ENCODE measurements around the gene KCTD16. TPM values are rescaled to one million over a fixed set of nuclear protein-coding genes. Genes with fewer than 3 reads are reported as not detected.
A peak's percentile ranks its signal among the peaks of the same experiment; 100 is the strongest.

The KCTD16 gene
- total RNA-seq, 1 donor: 3.0 TPM

DNA sequence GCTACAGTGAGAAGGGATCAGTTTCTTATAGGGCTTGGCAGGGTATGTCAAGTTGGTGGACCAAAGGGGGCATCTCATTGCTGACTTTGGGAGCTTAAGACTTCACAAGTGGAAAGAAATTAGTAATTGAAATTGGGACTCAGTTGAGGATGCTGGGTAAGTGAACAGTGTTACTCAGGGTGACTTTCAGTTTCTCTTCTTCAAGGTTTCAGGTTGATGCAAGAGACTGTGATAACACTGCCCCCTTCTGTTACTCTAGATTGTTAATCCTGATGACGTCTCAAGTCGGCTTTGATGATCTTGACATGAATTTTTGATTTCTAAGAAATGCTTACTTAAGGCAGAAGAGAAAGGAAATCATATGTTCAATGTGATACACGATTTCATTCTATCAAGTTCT lies 21.3 kb downstream of the KCTD16 start:
- TF ChIP-seq CTCF (IDR thresholded peaks at IDR 0.05; ENCODE audit: insufficient read depth, low read depth, low read length): peak; percentile 47
- peak overlapping the region; percentile 32 for H3K4me3 ChIP-seq (ENCODE audit: low read depth, low read length)
- peak; percentile 88 for DNase-seq (ENCODE audit: low read depth)

DNA sequence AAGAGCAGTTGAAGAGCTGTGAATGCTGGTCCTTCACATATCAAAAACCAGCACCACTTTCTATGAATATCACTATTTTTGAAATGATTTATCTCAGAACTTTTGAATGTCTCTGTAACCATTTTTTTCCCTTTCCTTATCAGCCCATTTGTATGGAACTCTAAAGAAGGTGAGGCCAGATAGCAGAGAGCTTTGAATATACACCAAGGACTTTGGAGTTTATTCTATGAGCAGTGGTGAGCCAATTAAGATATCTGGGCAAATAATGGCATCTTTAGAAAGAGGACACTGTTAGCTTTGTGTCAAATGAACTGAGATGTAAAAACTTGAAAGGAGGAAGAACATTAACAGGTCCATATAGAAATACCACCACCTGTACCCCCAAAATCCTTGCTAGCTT lies 22.0 kb downstream of the KCTD16 start:
- no peak for DNase-seq (ENCODE audit: low read depth)
- no peak for TF ChIP-seq CTCF (IDR thresholded peaks at IDR 0.05; ENCODE audit: insufficient read depth, low read depth, low read length)
- H3K4me3 ChIP-seq (ENCODE audit: low read depth, low read length): no peak overlapping the region

GRCh38 chr5:144194144-144194543 lies 23.5 kb downstream of the KCTD16 start:
- H3K4me3 ChIP-seq (ENCODE audit: low read depth, low read length): no peak overlapping the region
- no peak for TF ChIP-seq CTCF (IDR thresholded peaks at IDR 0.05; ENCODE audit: insufficient read depth, low read depth, low read length)
- DNase-seq (ENCODE audit: low read depth): no peak

DNA sequence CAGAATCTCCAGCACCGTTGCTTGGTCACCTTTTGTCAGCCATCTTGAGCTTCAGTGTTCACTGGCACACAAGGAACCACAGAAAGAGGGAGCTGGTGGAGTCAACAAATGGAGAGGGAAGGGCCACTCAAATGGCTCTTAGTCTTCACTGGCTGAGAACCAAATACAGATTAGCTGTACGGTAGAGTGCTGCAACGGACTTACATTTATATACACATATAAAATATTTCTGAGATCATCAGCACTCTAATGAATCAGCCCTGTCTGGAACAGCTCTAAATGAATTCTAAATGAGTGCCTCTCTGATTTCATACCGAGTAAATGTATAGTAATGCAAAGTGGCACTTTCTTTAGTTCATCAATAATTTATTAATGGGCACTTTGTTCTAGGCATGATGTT lies 24.8 kb downstream of the KCTD16 start:
- DNase-seq (ENCODE audit: low read depth): peak; percentile 17
- H3K4me3 ChIP-seq (ENCODE audit: low read depth, low read length): no peak overlapping the region
- TF ChIP-seq CTCF (IDR thresholded peaks at IDR 0.05; ENCODE audit: insufficient read depth, low read depth, low read length): no peak

DNA sequence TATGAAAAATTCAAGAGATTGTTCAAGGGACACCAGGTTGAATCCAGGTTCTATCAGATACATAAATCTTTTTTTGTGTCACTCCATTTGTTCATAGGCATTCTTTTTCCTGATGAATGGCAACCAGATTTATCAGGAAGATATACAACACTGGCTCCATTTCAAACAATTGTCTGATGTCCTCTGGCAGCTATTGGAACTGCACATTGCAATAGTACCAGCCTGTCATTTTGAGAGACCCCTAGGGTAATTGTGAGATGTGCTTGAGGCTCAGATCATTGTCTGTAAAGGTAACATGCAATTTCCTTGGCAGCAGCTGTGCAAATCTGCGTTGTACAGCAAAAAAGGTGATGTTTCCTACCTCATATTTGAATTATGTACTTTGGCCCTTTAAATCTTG lies 25.9 kb downstream of the KCTD16 start:
- TF ChIP-seq CTCF (IDR thresholded peaks at IDR 0.05; ENCODE audit: insufficient read depth, low read depth, low read length): no peak
- H3K4me3 ChIP-seq (ENCODE audit: low read depth, low read length): no peak overlapping the region
- no peak for DNase-seq (ENCODE audit: low read depth)

GRCh38 chr5:144198386-144198785 lies 27.7 kb downstream of the KCTD16 start:
- H3K4me3 ChIP-seq (ENCODE audit: low read depth, low read length): no peak overlapping the region
- DNase-seq (ENCODE audit: low read depth): no peak
- TF ChIP-seq CTCF (IDR thresholded peaks at IDR 0.05; ENCODE audit: insufficient read depth, low read depth, low read length): no peak

DNA sequence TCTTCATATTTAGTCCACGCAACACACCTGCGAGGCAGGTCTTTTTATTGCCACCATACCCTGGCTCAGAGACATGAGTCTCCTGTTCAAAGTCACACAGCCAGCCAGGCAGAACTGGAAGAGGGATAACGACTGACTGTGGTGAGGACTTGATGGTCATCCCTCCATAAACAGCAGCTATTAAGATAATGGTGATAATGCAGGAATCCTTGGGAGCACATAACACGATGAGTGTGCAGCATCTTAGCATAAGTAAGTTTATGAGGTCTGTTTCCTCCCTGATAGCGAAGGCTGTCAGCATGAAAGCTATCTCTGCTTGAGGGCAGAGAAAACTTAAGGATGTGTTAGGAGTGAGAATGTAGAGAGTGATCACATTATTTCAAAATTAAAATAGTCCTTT lies 30.9 kb downstream of the KCTD16 start:
- H3K4me3 ChIP-seq (ENCODE audit: low read depth, low read length): no peak overlapping the region
- peak; percentile 69 for DNase-seq (ENCODE audit: low read depth)
- TF ChIP-seq CTCF (IDR thresholded peaks at IDR 0.05; ENCODE audit: insufficient read depth, low read depth, low read length): no peak
